Thoracic aorta (tissue), 2 donors: ENCODE data around the gene PIEZO1. TPM values are rescaled to one million over a fixed set of nuclear protein-coding genes. Genes with fewer than 3 reads are reported as not detected.
"Not testable (repeated sequence)": the region's sequence is repeated elsewhere in the genome, so short reads cannot be mapped to it uniquely, and the experiment has no call there.

Source experiments
- ATAC-seq: fragments of 150-250 bp; one replicate; pipeline ENCODE4 v1.8.0; 2017; ENCODE audit warnings: low read depth; ENCODE audit not compliant: insufficient number of reproducible peaks, low FRiP score
- DNase-seq: peaks from one replicate; pipeline ENCODE4 v3.0.0-alpha.2; 2020; ENCODE audit warnings: low spot score
- H3K27ac ChIP-seq, 2 donors: fragments of 200-600 bp; sonication (generic); 1 replicate in 1 of 2; 2 replicates in 1 of 2; pipeline ENCODE4 v1.5.1; 2016; ENCODE audit warnings: mild to moderate bottlenecking in 2 of 2, moderate library complexity in 2 of 2
- H3K27me3 ChIP-seq: fragments of 200-600 bp; sonication (generic); replicated peaks from 2 replicates; pipeline ENCODE4 v1.6.0; 2016; ENCODE audit warnings: mild to moderate bottlenecking; ENCODE audit not compliant: insufficient read depth
- H3K36me3 ChIP-seq: fragments of 200-600 bp; sonication (generic); one replicate; pipeline ENCODE4 v1.5.1; 2016
- H3K4me1 ChIP-seq, 2 donors: fragments of 200-600 bp; sonication (generic); 1 replicate in 1 of 2; 2 replicates in 1 of 2; pipeline versions ENCODE4 v1.5.1 to v1.6.0; 2016; ENCODE audit warnings: low read depth in 2 of 2, mild to moderate bottlenecking in 1 of 2; ENCODE audit not compliant: control insufficient read depth in 1 of 2
- H3K4me3 ChIP-seq: fragments of 200-600 bp; sonication (generic); 2 replicates; pipeline ENCODE4 v1.5.1; 2016; ENCODE audit warnings: mild to moderate bottlenecking
- H3K9me3 ChIP-seq: fragments of 200-600 bp; sonication (generic); 2 replicates; pipeline ENCODE4 v1.5.1; 2016
- CTCF ChIP-seq: fragments of 200-600 bp; sonication (generic); IDR thresholded peaks from one replicate; pipeline ENCODE4 v1.5.1; 2019; ENCODE audit warnings: antibody characterized with exemption
- total RNA-seq, 2 donors: library from RNA; depleted of rRNA; stranded (reverse); fragments of >200 nt; gene quantifications; one replicate each; pipeline versions ENCODE4 v1.1.0 to v1.2.3, GENCODE V29; 2016

Gene PIEZO1
- total RNA-seq, 2 donors from 2014 or later = 108 to 179 TPM

GRCh38 chr16:88792078-88792550 lies 7.1 kb upstream of the PIEZO1 start:
- no peaks in the 10 kb centered on the region for H3K9me3 ChIP-seq
- no peak for TF ChIP-seq CTCF
- no peaks in the 10 kb centered on the region for H3K4me1 ChIP-seq
- no peak overlapping the region for H3K27ac ChIP-seq
- ATAC-seq (no peak), DNase-seq (no peak)
- H3K27me3 ChIP-seq = no peaks in the 10 kb centered on the region
- H3K4me3 ChIP-seq = no peak overlapping the region
- no peaks in the 10 kb centered on the region for H3K36me3 ChIP-seq

- DNase-seq = no peak
- Histone ChIP-seq H3K4me3 (peak overlapping the region; percentile 11), H3K27ac (no peak overlapping the region), H3K4me1 (peaks cover 0 to 2% of the 10 kb centered on the region in 2 donors), H3K9me3 (no peaks in the 10 kb centered on the region), H3K27me3 (no peaks in the 10 kb centered on the region), H3K36me3 (no peaks in the 10 kb centered on the region)
- TF ChIP-seq CTCF = no peak
- ATAC-seq = no peak
Measured at GRCh38 chr16:88790312-88791211, 5.5 kb upstream of the PIEZO1 start.

- TF ChIP-seq CTCF = no peak
- no peak for DNase-seq
- Histone ChIP-seq H3K4me1 (peaks cover 0 to 3% of the 10 kb centered on the region in 2 donors), H3K27me3 (no peaks in the 10 kb centered on the region), H3K36me3 (no peaks in the 10 kb centered on the region), H3K4me3 (no peak overlapping the region), H3K27ac (no peak overlapping the region), H3K9me3 (no peaks in the 10 kb centered on the region)
- no peak for ATAC-seq
Measured at GRCh38 chr16:88789594-88789993, 4.6 kb upstream of the PIEZO1 start.

- ATAC-seq, H3K27ac ChIP-seq, H3K4me1 ChIP-seq, H3K9me3 ChIP-seq, DNase-seq, H3K27me3 ChIP-seq, H3K4me3 ChIP-seq, H3K36me3 ChIP-seq: not testable (repeated sequence)
Measured at GRCh38 chr16:88788749-88789148, 3.7 kb upstream of the PIEZO1 start.

GRCh38 chr16:88787579-88788314 lies 2.7 kb upstream of the PIEZO1 start:
- Histone ChIP-seq H3K27ac (no peak overlapping the region), H3K36me3 (no peaks in the 10 kb centered on the region), H3K27me3 (no peaks in the 10 kb centered on the region), H3K4me3 (no peak overlapping the region), H3K4me1 (peaks cover 10 to 17% of the 10 kb centered on the region in 2 donors), H3K9me3 (no peaks in the 10 kb centered on the region)
- ATAC-seq = no peak
- no peak for TF ChIP-seq CTCF
- no peak for DNase-seq
